ENCODE measurements around the gene NLK. TPM values are rescaled to one million over a fixed set of nuclear protein-coding genes. Genes with fewer than 3 reads are reported as not detected.

The NLK gene
- polyA plus RNA-seq, 1 donor from 2014 or later = 81.7 TPM

DNA sequence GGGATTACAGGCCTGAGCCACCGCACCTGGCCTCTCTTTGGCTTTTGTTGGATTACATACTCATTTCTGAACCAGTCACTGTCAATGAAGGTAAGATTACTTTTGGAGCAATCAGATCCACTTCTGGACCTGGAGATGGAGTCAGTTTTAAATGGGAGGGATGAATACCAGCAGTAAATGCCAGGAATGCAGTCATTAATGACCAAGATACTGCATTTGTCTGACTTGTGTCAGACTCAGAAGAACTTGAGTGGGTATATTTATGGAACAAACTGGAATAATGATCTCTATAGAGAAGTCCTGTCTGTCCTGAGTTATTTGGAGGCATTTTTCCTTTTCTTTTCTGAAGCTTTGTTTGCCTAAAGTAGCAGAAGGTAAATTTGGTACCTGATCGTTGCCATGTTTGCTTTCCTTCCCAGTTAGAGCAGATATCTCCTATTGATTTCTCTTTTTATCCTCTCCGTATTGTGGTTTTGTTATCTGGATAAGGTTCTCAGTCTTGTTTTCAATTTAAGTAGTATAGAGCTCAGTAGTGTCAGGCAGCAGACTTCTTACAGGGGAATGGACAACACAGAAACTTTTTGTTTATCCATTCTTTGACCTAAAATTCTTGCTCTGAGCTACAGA lies 10.7 kb downstream of the NLK start:
- H3K9me3 ChIP-seq (ENCODE audit: low read length) = no peaks in the 10 kb centered on the region
- H4K20me1 ChIP-seq (ENCODE audit: insufficient read depth) = no peaks in the 10 kb centered on the region
- H3K9me2 ChIP-seq (ENCODE audit: insufficient read depth, low read length) = no peaks in the 10 kb centered on the region
- no peak for TF ChIP-seq POLR2AphosphoS5 (IDR thresholded peaks at IDR 0.05)
- TF ChIP-seq EZH2 (IDR thresholded peaks at IDR 0.05; ENCODE audit: borderline replicate concordance, insufficient read depth, low read length, poor library complexity, severe bottlenecking) = no peak
- TF ChIP-seq SMC3 (conservative IDR thresholded peaks at IDR 0.05; ENCODE audit: poor library complexity) = no peak
- TF ChIP-seq EP300 (conservative IDR thresholded peaks at IDR 0.05; ENCODE audit: poor library complexity, severe bottlenecking) = no peak
- TF ChIP-seq MXI1 (conservative IDR thresholded peaks at IDR 0.05; ENCODE audit: poor library complexity, severe bottlenecking) = no peak
- H2AFZ ChIP-seq (ENCODE audit: low read depth, low read length) = no peak overlapping the region
- no peak overlapping the region for H3K4me2 ChIP-seq (ENCODE audit: low read length)
- no peak overlapping the region for H3K9ac ChIP-seq (ENCODE audit: low read length)
- H3K27ac ChIP-seq (ENCODE audit: low read length) = no peak overlapping the region
- H3K36me3 ChIP-seq (ENCODE audit: insufficient read depth, low read length) = no peaks in the 10 kb centered on the region
- H3K4me3 ChIP-seq (ENCODE audit: low read length) = no peak overlapping the region
- H3K27me3 ChIP-seq (ENCODE audit: insufficient read depth, low read depth, low read length) = no peaks in the 10 kb centered on the region
- H3F3A ChIP-seq (ENCODE audit: insufficient read depth, low read length, poor library complexity, severe bottlenecking) = no peaks in the 10 kb centered on the region
- H3K79me2 ChIP-seq (replicated peaks; ENCODE audit: insufficient read depth, low read length) = peaks cover 50% of the 10 kb centered on the region

DNA sequence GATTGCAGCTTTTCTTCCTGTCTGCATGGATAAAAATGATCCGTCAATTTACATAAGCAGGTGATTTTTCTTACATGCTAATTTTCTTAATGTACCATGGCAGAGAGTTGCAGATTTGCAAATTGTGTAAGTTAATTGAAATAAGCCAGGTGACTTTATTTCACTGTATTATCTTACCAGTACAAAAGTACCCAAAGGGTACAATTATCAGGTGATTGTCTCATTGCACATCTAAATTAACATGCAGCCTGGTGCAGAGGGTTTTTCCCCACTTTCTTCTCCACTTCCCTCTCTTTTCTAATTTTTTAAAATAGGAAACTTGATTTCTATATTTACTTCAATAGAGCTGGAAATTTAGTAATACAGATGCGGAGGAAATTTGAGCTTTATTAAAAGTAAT lies 11.2 kb downstream of the NLK start:
- no peak overlapping the region for H3K4me3 ChIP-seq (ENCODE audit: low read length)
- peaks cover 46% of the 10 kb centered on the region for H3K79me2 ChIP-seq (replicated peaks; ENCODE audit: insufficient read depth, low read length)
- H3F3A ChIP-seq (ENCODE audit: insufficient read depth, low read length, poor library complexity, severe bottlenecking) = no peaks in the 10 kb centered on the region
- H3K27me3 ChIP-seq (ENCODE audit: insufficient read depth, low read depth, low read length) = no peaks in the 10 kb centered on the region
- H3K4me2 ChIP-seq (ENCODE audit: low read length) = no peak overlapping the region
- no peaks in the 10 kb centered on the region for H4K20me1 ChIP-seq (ENCODE audit: insufficient read depth)
- H3K9me3 ChIP-seq (ENCODE audit: low read length) = no peaks in the 10 kb centered on the region
- no peak overlapping the region for H3K9ac ChIP-seq (ENCODE audit: low read length)
- no peak overlapping the region for H3K27ac ChIP-seq (ENCODE audit: low read length)
- no peak overlapping the region for H2AFZ ChIP-seq (ENCODE audit: low read depth, low read length)
- H3K9me2 ChIP-seq (ENCODE audit: insufficient read depth, low read length) = no peaks in the 10 kb centered on the region
- no peak for TF ChIP-seq SMC3 (conservative IDR thresholded peaks at IDR 0.05; ENCODE audit: poor library complexity)
- no peak for TF ChIP-seq MXI1 (conservative IDR thresholded peaks at IDR 0.05; ENCODE audit: poor library complexity, severe bottlenecking)
- TF ChIP-seq, protein P1, sequence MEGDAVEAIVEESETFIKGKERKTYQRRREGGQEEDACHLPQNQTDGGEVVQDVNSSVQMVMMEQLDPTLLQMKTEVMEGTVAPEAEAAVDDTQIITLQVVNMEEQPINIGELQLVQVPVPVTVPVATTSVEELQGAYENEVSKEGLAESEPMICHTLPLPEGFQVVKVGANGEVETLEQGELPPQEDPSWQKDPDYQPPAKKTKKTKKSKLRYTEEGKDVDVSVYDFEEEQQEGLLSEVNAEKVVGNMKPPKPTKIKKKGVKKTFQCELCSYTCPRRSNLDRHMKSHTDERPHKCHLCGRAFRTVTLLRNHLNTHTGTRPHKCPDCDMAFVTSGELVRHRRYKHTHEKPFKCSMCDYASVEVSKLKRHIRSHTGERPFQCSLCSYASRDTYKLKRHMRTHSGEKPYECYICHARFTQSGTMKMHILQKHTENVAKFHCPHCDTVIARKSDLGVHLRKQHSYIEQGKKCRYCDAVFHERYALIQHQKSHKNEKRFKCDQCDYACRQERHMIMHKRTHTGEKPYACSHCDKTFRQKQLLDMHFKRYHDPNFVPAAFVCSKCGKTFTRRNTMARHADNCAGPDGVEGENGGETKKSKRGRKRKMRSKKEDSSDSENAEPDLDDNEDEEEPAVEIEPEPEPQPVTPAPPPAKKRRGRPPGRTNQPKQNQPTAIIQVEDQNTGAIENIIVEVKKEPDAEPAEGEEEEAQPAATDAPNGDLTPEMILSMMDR (IDR thresholded peaks at IDR 0.05; ENCODE audit: poor library complexity, severe bottlenecking) = no peak
- TF ChIP-seq TAF1 (IDR thresholded peaks at IDR 0.05; ENCODE audit: low read depth) = no peak
- TF ChIP-seq EZH2 (IDR thresholded peaks at IDR 0.05; ENCODE audit: borderline replicate concordance, insufficient read depth, low read length, poor library complexity, severe bottlenecking) = no peak
- TF ChIP-seq POLR2AphosphoS5 (IDR thresholded peaks at IDR 0.05) = no peak
- no peak for TF ChIP-seq EP300 (conservative IDR thresholded peaks at IDR 0.05; ENCODE audit: poor library complexity, severe bottlenecking)
- TF ChIP-seq, protein P2, sequence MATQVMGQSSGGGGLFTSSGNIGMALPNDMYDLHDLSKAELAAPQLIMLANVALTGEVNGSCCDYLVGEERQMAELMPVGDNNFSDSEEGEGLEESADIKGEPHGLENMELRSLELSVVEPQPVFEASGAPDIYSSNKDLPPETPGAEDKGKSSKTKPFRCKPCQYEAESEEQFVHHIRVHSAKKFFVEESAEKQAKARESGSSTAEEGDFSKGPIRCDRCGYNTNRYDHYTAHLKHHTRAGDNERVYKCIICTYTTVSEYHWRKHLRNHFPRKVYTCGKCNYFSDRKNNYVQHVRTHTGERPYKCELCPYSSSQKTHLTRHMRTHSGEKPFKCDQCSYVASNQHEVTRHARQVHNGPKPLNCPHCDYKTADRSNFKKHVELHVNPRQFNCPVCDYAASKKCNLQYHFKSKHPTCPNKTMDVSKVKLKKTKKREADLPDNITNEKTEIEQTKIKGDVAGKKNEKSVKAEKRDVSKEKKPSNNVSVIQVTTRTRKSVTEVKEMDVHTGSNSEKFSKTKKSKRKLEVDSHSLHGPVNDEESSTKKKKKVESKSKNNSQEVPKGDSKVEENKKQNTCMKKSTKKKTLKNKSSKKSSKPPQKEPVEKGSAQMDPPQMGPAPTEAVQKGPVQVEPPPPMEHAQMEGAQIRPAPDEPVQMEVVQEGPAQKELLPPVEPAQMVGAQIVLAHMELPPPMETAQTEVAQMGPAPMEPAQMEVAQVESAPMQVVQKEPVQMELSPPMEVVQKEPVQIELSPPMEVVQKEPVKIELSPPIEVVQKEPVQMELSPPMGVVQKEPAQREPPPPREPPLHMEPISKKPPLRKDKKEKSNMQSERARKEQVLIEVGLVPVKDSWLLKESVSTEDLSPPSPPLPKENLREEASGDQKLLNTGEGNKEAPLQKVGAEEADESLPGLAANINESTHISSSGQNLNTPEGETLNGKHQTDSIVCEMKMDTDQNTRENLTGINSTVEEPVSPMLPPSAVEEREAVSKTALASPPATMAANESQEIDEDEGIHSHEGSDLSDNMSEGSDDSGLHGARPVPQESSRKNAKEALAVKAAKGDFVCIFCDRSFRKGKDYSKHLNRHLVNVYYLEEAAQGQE (IDR thresholded peaks at IDR 0.05; ENCODE audit: borderline replicate concordance) = no peak
- TF ChIP-seq RAD21 (conservative IDR thresholded peaks at IDR 0.05) = no peak
- H3K36me3 ChIP-seq (ENCODE audit: insufficient read depth, low read length) = no peaks in the 10 kb centered on the region

Measured in neural cell (in vitro differentiated cells).